Effector CD8-positive, alpha-beta T cell (primary cell): Measurements from ENCODE around the gene MEF2B.
A peak's percentile ranks its signal among the peaks of the same experiment; 100 is the strongest.
"Not testable (repeated sequence)": the region's sequence is repeated elsewhere in the genome, so short reads cannot be mapped to it uniquely, and the experiment has no call there.

ENCODE experiments used
- DNase-seq: peaks from one replicate; lab custom pipeline; 2025; lab: John Stamatoyannopoulos, UW

The MEF2B gene

GRCh38 chr19:19155495-19156219, 14.4 kb downstream of the MEF2B start:
- no peak for DNase-seq

- no peak for DNase-seq
These were observed 15.1 kb downstream of the MEF2B start for GRCh38 chr19:19154768-19155494.

- no peak for DNase-seq
These were observed 17.2 kb downstream of the MEF2B start for GRCh38 chr19:19152668-19153384.

- DNase-seq: no peak
These were observed 18.6 kb downstream of the MEF2B start for GRCh38 chr19:19151418-19151817.

GRCh38 chr19:19149435-19149834, 20.6 kb downstream of the MEF2B start:
- DNase-seq: no peak

- DNase-seq: not testable (repeated sequence)
These were observed 21.6 kb downstream of the MEF2B start for GRCh38 chr19:19148504-19148903.

- no peak for DNase-seq
These were observed 22.7 kb downstream of the MEF2B start for GRCh38 chr19:19147344-19147743.

GRCh38 chr19:19146865-19147264, 23.2 kb downstream of the MEF2B start:
- no peak for DNase-seq

- DNase-seq: peak; percentile 84
These were observed 24.1 kb downstream of the MEF2B start for GRCh38 chr19:19145684-19146608.

- no peak for DNase-seq
These were observed 24.8 kb downstream of the MEF2B start for GRCh38 chr19:19145281-19145680.

- DNase-seq: no peak
These were observed 27.7 kb downstream of the MEF2B start for GRCh38 chr19:19142347-19142746.

- no peak for DNase-seq
These were observed 29.6 kb downstream of the MEF2B start for GRCh38 chr19:19140476-19140875.

- no peak for DNase-seq
These were observed 30.2 kb downstream of the MEF2B start for GRCh38 chr19:19139876-19140229.

- DNase-seq: peak; percentile 92
These were observed 31.7 kb downstream of the MEF2B start, which contains the start of gene TMEM161A for GRCh38 chr19:19138109-19138981. Gene TMEM161A (minus strand): TSS chr19:19138478. CDS start chr19:19138428, 50 bp downstream.

- no peak for DNase-seq
These were observed 32.4 kb downstream of the MEF2B start for GRCh38 chr19:19137556-19138108.

GRCh38 chr19:19135713-19136112, 34.4 kb downstream of the MEF2B start:
- not testable (repeated sequence) for DNase-seq

- peak; percentile 45 for DNase-seq
These were observed 35.3 kb downstream of the MEF2B start for GRCh38 chr19:19134687-19135158.

GRCh38 chr19:19133985-19134384, 36.1 kb downstream of the MEF2B start:
- DNase-seq: no peak

GRCh38 chr19:19132912-19133311, 37.2 kb downstream of the MEF2B start:
- DNase-seq: no peak

GRCh38 chr19:19131989-19132388, 38.1 kb downstream of the MEF2B start:
- no peak for DNase-seq
